Fibroblast of the aortic adventitia (primary cell): Measurements from ENCODE around the gene RABL3. TPM values are rescaled to one million over a fixed set of nuclear protein-coding genes. Genes with fewer than 3 reads are reported as not detected.

Experiments used
- DNase-seq: peaks from one replicate; pipeline ENCODE4 v3.0.0-alpha.2; 2010; ENCODE audit warnings: low read depth
- H3K4me3 ChIP-seq: 2 replicates; pipeline ENCODE4 v1.5.1; 2011; ENCODE audit warnings: low read depth, mild to moderate bottlenecking, control low read depth, low read length, moderate library complexity
- CTCF ChIP-seq: IDR thresholded peaks from 2 replicates; pipeline ENCODE4 v1.5.1; 2011; ENCODE audit warnings: mild to moderate bottlenecking, low read length, control low read depth, inconsistent platforms; ENCODE audit not compliant: insufficient read depth
- total RNA-seq: library from RNA; depleted of rRNA; stranded (reverse); fragments of >200 nt; gene quantifications from 2 replicates; pipeline ENCODE4 v1.2.3, GENCODE V29; 2012; ENCODE audit warnings: low replicate concordance

The RABL3 gene
- total RNA-seq, 1 donor, result 18.3 TPM

- DNase-seq, result peak; percentile 65
- no peak for TF ChIP-seq CTCF
- H3K4me3 ChIP-seq, result no peak overlapping the region
These were observed 31.6 kb upstream of the RABL3 start for GRCh38 chr3:120773932-120774331.

- DNase-seq, result no peak
- H3K4me3 ChIP-seq, result no peak overlapping the region
- TF ChIP-seq CTCF, result no peak
These were observed 29.8 kb upstream of the RABL3 start for GRCh38 chr3:120772081-120772480.

GRCh38 chr3:120770891-120771290 lies 28.6 kb upstream of the RABL3 start:
- no peak overlapping the region for H3K4me3 ChIP-seq
- DNase-seq, result no peak
- no peak for TF ChIP-seq CTCF

- TF ChIP-seq CTCF, result no peak
- DNase-seq, result no peak
- H3K4me3 ChIP-seq, result no peak overlapping the region
These were observed 27.1 kb upstream of the RABL3 start for GRCh38 chr3:120769436-120769835.

- H3K4me3 ChIP-seq, result no peak overlapping the region
- peak; percentile 26 for DNase-seq
- TF ChIP-seq CTCF, result no peak
These were observed 24.8 kb upstream of the RABL3 start for GRCh38 chr3:120767106-120767505.

- no peak overlapping the region for H3K4me3 ChIP-seq
- DNase-seq, result no peak
- no peak for TF ChIP-seq CTCF
These were observed 24.3 kb upstream of the RABL3 start for GRCh38 chr3:120766576-120766975.

GRCh38 chr3:120765830-120766493 lies 23.6 kb upstream of the RABL3 start:
- no peak overlapping the region for H3K4me3 ChIP-seq
- no peak for DNase-seq
- TF ChIP-seq CTCF, result no peak
